ENCODE results near the gene TMEM190. TPM values are rescaled to one million over a fixed set of nuclear protein-coding genes. Genes with fewer than 3 reads are reported as not detected.

TMEM190 gene
- total RNA-seq, 1 donor from 2014 or later = 2.5 TPM

DNA sequence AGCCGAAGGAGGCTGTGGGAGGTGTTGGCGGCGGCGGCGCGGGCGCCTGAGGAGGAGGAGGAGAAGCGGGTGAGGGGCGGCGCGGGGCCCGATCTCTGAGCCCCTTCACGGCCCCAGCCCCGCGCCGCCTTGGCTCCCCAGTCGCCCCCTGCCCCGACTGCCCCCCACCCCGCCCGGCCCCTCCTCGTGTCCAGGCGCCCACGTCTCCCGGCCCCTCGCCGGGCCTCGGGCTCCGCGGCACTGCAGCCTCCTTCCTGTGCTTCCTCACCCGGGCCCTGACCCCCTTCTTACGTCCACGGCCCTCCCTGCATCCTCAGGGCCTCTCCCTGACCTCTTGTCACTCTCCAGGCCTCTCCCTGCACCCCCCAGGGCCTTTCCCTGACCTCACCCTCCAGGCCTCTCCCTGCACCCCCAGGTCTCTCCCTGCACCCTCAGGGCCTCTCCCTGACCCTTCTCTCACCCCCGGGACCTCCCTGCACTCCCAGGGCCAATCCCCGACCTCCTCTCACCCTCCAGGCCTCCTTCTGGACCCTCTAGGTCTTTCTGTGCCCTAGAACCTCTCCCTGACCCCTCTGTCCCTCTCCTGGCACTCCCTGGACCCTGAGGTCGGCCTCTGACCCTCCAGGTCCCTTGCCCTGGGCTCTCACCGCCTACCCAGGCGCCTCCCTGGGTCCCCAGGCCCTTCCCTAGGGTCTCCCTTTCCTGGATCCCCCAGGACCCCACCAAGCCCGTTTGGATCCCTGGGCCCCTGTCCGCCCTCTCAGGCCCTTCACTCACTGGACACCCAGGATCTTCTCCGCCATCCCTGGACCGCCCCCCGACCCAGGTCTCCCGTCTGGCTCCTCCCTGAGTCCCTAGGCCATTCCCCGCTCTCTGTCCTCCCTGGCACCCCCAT lies 36.5 kb upstream of the TMEM190 start:
- Mint-ChIP-seq H3K4me3 (ENCODE audit: unreplicated experiment) (peak overlapping the region; percentile 95), H3K4me1 (ENCODE audit: low read depth, unreplicated experiment) (peaks cover 12% of the 10 kb centered on the region), H3K27me3 (ENCODE audit: low read depth, unreplicated experiment) (no peaks in the 10 kb centered on the region), H3K27ac (ENCODE audit: unreplicated experiment) (peak overlapping the region; percentile 83), H3K9me3 (ENCODE audit: unreplicated experiment) (peaks cover 3% of the 10 kb centered on the region), H3K36me3 (ENCODE audit: low read depth, unreplicated experiment) (peaks cover 8% of the 10 kb centered on the region)
- TF ChIP-seq, protein P1, sequence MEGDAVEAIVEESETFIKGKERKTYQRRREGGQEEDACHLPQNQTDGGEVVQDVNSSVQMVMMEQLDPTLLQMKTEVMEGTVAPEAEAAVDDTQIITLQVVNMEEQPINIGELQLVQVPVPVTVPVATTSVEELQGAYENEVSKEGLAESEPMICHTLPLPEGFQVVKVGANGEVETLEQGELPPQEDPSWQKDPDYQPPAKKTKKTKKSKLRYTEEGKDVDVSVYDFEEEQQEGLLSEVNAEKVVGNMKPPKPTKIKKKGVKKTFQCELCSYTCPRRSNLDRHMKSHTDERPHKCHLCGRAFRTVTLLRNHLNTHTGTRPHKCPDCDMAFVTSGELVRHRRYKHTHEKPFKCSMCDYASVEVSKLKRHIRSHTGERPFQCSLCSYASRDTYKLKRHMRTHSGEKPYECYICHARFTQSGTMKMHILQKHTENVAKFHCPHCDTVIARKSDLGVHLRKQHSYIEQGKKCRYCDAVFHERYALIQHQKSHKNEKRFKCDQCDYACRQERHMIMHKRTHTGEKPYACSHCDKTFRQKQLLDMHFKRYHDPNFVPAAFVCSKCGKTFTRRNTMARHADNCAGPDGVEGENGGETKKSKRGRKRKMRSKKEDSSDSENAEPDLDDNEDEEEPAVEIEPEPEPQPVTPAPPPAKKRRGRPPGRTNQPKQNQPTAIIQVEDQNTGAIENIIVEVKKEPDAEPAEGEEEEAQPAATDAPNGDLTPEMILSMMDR (IDR thresholded peaks at IDR 0.05; ENCODE audit: insufficient read depth, low read depth, low read length) = no peak
- no peak for TF ChIP-seq EZH2 (IDR thresholded peaks at IDR 0.05; ENCODE audit: insufficient read depth, low read length)
- Histone ChIP-seq H4K20me1 (ENCODE audit: insufficient read depth, low read length) (peaks cover 6% of the 10 kb centered on the region), H3K4me1 (ENCODE audit: insufficient read depth, low read length) (peaks cover 25% of the 10 kb centered on the region), H2AFZ (ENCODE audit: low read depth, low read length) (peak overlapping the region; percentile 32), H3K27me3 (ENCODE audit: insufficient read depth, low read length) (peaks cover 4% of the 10 kb centered on the region), H3K4me2 (ENCODE audit: low read length) (peak overlapping the region; percentile 100), H3K79me2 (ENCODE audit: insufficient read depth, low read length) (peaks cover 10% of the 10 kb centered on the region), H3K4me3 (ENCODE audit: insufficient read depth, low read depth, low read length) (peak overlapping the region; percentile 69), H3K9ac (ENCODE audit: low read length) (peak overlapping the region; percentile 92), H3K9me3 (ENCODE audit: insufficient read depth, low read depth, low read length) (no peaks in the 10 kb centered on the region), H3K36me3 (ENCODE audit: insufficient read depth, low read length) (no peaks in the 10 kb centered on the region), H3K27ac (ENCODE audit: low read depth, low read length) (peak overlapping the region; percentile 70)
- FAIRE-seq (no peak), DNase-seq (ENCODE audit: low read depth) (no peak)

DNA sequence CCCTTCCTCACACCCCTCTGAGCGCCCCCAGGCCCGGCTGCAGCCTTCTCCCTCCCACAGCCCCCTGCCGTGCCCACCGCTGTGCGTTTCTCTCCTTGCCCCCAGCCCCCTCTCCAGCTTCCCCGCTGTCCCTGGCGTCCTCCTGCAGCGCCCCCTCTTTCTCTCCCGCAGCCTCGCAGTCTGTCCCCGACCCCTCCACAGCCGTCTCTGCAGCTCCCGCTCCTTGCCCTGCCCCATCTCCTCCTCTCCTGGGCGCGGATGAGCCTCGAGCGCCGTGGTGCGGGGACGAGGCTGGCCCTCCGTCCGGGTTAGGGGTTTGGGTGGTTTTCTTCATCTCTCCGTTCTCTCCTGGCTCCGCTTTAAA lies 35.9 kb upstream of the TMEM190 start:
- Mint-ChIP-seq H3K9me3 (ENCODE audit: unreplicated experiment) (peaks cover 3% of the 10 kb centered on the region), H3K4me3 (ENCODE audit: unreplicated experiment) (peak overlapping the region; percentile 88), H3K27me3 (ENCODE audit: low read depth, unreplicated experiment) (no peaks in the 10 kb centered on the region), H3K27ac (ENCODE audit: unreplicated experiment) (peak overlapping the region; percentile 53), H3K4me1 (ENCODE audit: low read depth, unreplicated experiment) (peaks cover 17% of the 10 kb centered on the region), H3K36me3 (ENCODE audit: low read depth, unreplicated experiment) (peaks cover 8% of the 10 kb centered on the region)
- no peak for TF ChIP-seq EZH2 (IDR thresholded peaks at IDR 0.05; ENCODE audit: insufficient read depth, low read length)
- TF ChIP-seq, protein P1 (IDR thresholded peaks at IDR 0.05; ENCODE audit: insufficient read depth, low read depth, low read length) = no peak
- peak overlapping the region; percentile 100 for H3K4me2 ChIP-seq (ENCODE audit: low read length)
- H3K9ac ChIP-seq (ENCODE audit: low read length) = peak overlapping the region; percentile 92
- no peak for DNase-seq (ENCODE audit: low read depth)
- peaks cover 6% of the 10 kb centered on the region for H4K20me1 ChIP-seq (ENCODE audit: insufficient read depth, low read length)
- H3K9me3 ChIP-seq (ENCODE audit: insufficient read depth, low read depth, low read length) = no peaks in the 10 kb centered on the region
- peaks cover 25% of the 10 kb centered on the region for H3K4me1 ChIP-seq (ENCODE audit: insufficient read depth, low read length)
- H3K79me2 ChIP-seq (ENCODE audit: insufficient read depth, low read length) = peaks cover 10% of the 10 kb centered on the region
- H3K27ac ChIP-seq (ENCODE audit: low read depth, low read length) = no peak overlapping the region
- peak overlapping the region; percentile 69 for H3K4me3 ChIP-seq (ENCODE audit: insufficient read depth, low read depth, low read length)
- no peak for FAIRE-seq
- H3K27me3 ChIP-seq (ENCODE audit: insufficient read depth, low read length) = peaks cover 4% of the 10 kb centered on the region
- H3K36me3 ChIP-seq (ENCODE audit: insufficient read depth, low read length) = no peaks in the 10 kb centered on the region
- no peak overlapping the region for H2AFZ ChIP-seq (ENCODE audit: low read depth, low read length)

DNA sequence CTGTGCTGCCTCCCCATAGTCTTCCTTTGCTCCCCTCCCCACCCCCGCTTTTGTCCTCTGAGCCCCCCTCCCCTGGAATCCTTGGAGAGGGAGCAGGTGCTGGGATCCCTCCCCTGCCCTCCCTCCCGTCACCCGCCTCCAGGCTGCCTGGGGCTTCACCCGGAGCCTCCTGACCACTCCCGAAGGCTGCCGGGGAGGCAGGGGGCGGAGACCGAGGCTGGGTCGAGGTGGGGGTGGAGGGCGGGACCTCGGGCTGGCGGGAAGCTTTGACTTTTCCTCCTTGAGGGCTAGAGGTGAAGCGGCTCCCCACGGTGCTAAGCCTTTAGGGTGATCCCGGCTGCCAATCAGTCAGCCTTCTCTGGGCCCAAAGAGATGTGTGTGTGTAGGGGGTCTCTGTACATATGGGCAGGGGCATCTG lies 35.4 kb upstream of the TMEM190 start:
- Histone ChIP-seq H3K27ac (ENCODE audit: low read depth, low read length) (no peak overlapping the region), H4K20me1 (ENCODE audit: insufficient read depth, low read length) (peaks cover 6% of the 10 kb centered on the region), H3K9me3 (ENCODE audit: insufficient read depth, low read depth, low read length) (no peaks in the 10 kb centered on the region), H3K4me3 (ENCODE audit: insufficient read depth, low read depth, low read length) (peak overlapping the region; percentile 69), H3K36me3 (ENCODE audit: insufficient read depth, low read length) (no peaks in the 10 kb centered on the region), H3K9ac (ENCODE audit: low read length) (peak overlapping the region; percentile 92), H3K4me1 (ENCODE audit: insufficient read depth, low read length) (peaks cover 25% of the 10 kb centered on the region), H3K4me2 (ENCODE audit: low read length) (peak overlapping the region; percentile 100), H3K79me2 (ENCODE audit: insufficient read depth, low read length) (peaks cover 10% of the 10 kb centered on the region), H3K27me3 (ENCODE audit: insufficient read depth, low read length) (peaks cover 4% of the 10 kb centered on the region), H2AFZ (ENCODE audit: low read depth, low read length) (no peak overlapping the region)
- no peak overlapping the region for H3K27ac Mint-ChIP-seq (ENCODE audit: unreplicated experiment)
- TF ChIP-seq, protein P1 (IDR thresholded peaks at IDR 0.05; ENCODE audit: insufficient read depth, low read depth, low read length) = no peak
- TF ChIP-seq EZH2 (IDR thresholded peaks at IDR 0.05; ENCODE audit: insufficient read depth, low read length) = no peak
- H3K36me3 Mint-ChIP-seq (ENCODE audit: low read depth, unreplicated experiment) = peaks cover 8% of the 10 kb centered on the region
- peaks cover 17% of the 10 kb centered on the region for H3K4me1 Mint-ChIP-seq (ENCODE audit: low read depth, unreplicated experiment)
- H3K9me3 Mint-ChIP-seq (ENCODE audit: unreplicated experiment) = peaks cover 3% of the 10 kb centered on the region
- FAIRE-seq (no peak), DNase-seq (ENCODE audit: low read depth) (peak; percentile 23)
- H3K4me3 Mint-ChIP-seq (ENCODE audit: unreplicated experiment) = peak overlapping the region; percentile 88
- H3K27me3 Mint-ChIP-seq (ENCODE audit: low read depth, unreplicated experiment) = no peaks in the 10 kb centered on the region

All from astrocyte (in vitro differentiated cells and primary cell).